Ishikawa (cell line): ENCODE results near the gene TERT.

ENCODE experiments used
- CEBPB ChIP-seq: IDR thresholded peaks from 2 replicates; pipeline ENCODE4 v1.6.1; 2012
- CREB1 ChIP-seq: IDR thresholded peaks from 2 replicates; pipeline ENCODE4 v1.6.1; 2012; ENCODE audit warnings: low read depth
- EGR1 ChIP-seq: IDR thresholded peaks from 2 replicates; pipeline ENCODE4 v1.6.1; 2012
- EP300 ChIP-seq: IDR thresholded peaks from 2 replicates; pipeline ENCODE4 v1.6.1; 2012; ENCODE audit warnings: borderline replicate concordance
- FOXM1 ChIP-seq: IDR thresholded peaks from 2 replicates; pipeline ENCODE4 v1.6.1; 2012; ENCODE audit warnings: low read depth, borderline replicate concordance
- MAX ChIP-seq: IDR thresholded peaks from 2 replicates; pipeline ENCODE4 v1.6.1; 2012
- NFIC ChIP-seq: IDR thresholded peaks from 2 replicates; pipeline ENCODE4 v1.6.1; 2012
- RAD21 ChIP-seq: IDR thresholded peaks from 2 replicates; pipeline ENCODE4 v1.6.1; 2012; ENCODE audit warnings: low read depth
- REST ChIP-seq: IDR thresholded peaks from 2 replicates; pipeline ENCODE4 v1.6.1; 2012; ENCODE audit warnings: low read depth, mild to moderate bottlenecking
- TAF1 ChIP-seq: IDR thresholded peaks from 2 replicates; pipeline ENCODE4 v1.6.1; 2012; ENCODE audit warnings: low read depth, mild to moderate bottlenecking
- TCF12 ChIP-seq: IDR thresholded peaks from 2 replicates; pipeline ENCODE4 v1.6.1; 2012; ENCODE audit warnings: low read depth
- TEAD4 ChIP-seq: IDR thresholded peaks from 2 replicates; pipeline ENCODE4 v1.6.1; 2012
- USF1 ChIP-seq: IDR thresholded peaks from 2 replicates; pipeline ENCODE4 v1.6.1; 2012
- YY1 ChIP-seq: IDR thresholded peaks from 2 replicates; pipeline ENCODE4 v1.6.1; 2012; ENCODE audit warnings: low read depth
- ZBTB7A ChIP-seq: IDR thresholded peaks from 2 replicates; pipeline ENCODE4 v1.6.1; 2012; ENCODE audit warnings: low read depth

The TERT gene

GRCh38 chr5:1312993-1313833, 18.3 kb upstream of the TERT start:
- no peak for TF ChIP-seq USF1
- no peak for TF ChIP-seq EGR1
- TF ChIP-seq NFIC = no peak
- TF ChIP-seq CREB1 = no peak
- TF ChIP-seq TAF1 = no peak
- TF ChIP-seq TEAD4 = no peak
- TF ChIP-seq REST = no peak
- TF ChIP-seq EP300 = no peak
- TF ChIP-seq YY1 = no peak
- TF ChIP-seq FOXM1 = no peak
- no peak for TF ChIP-seq ZBTB7A
- TF ChIP-seq TCF12 = no peak
- no peak for TF ChIP-seq MAX
- no peak for TF ChIP-seq CEBPB
- no peak for TF ChIP-seq RAD21

GRCh38 chr5:1312206-1312605, 17.3 kb upstream of the TERT start:
- TF ChIP-seq USF1 (no peak), CREB1 (no peak), TCF12 (no peak), EP300 (no peak), YY1 (no peak), MAX (no peak), FOXM1 (no peak), REST (no peak), NFIC (no peak), RAD21 (no peak), TEAD4 (no peak), TAF1 (no peak), EGR1 (no peak), CEBPB (no peak), ZBTB7A (no peak)

DNA sequence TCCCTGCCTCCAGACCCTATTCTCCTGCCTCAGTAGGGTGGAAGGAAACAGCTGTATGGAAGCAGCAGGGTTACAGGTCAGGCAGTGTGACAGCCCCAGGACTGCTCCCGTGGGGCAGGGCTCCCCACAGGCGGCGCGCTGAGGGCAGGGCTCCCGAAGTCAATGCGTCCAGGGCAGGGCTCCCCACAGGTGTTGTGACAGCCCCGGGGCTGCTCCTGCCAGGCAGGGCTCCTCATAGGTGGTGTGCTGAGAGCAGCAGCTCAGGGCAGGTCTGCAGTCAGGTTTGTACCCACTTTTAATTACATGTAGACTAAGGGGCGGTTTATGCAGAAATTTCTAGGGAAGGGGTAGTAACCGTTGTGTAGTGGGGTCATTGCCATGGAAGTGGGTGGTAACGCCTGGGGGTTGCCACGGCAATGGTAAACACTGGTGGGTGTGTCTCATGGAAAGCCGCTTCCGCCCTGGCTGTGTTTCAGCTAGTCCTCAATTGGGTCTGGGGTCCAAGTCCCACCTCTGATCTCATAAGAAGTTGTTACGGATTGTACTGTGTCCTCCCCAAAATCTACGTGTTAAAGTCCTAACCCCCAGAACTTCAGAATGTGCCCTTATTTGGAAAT, 16.7 kb upstream of the TERT start:
- TF ChIP-seq REST (no peak), NFIC (no peak), CEBPB (no peak), USF1 (no peak), TAF1 (no peak), EP300 (no peak), CREB1 (no peak), ZBTB7A (no peak), TCF12 (no peak), EGR1 (no peak), FOXM1 (no peak), TEAD4 (no peak)

DNA sequence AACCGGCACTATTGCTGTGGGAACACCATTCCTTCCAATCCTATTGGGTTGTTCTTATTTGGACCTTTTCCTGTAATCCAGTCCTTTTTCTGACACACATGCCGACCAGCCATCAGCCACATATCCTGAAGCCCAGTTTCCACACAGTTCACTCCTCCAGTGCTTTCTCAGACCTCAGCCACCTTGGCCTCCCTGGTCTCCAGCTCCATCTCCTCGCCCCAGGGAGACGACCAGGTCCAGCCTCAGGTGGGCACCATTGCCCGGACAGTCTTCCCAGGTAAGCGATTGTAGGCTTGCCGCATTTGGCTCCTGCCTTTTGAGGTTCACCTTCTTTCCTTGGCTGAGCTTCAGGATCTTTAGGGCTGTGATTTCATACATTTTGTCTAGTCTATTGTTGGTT, 15.2 kb upstream of the TERT start:
- TF ChIP-seq EGR1 (no peak), CEBPB (no peak), NFIC (no peak), EP300 (no peak), RAD21 (no peak), TCF12 (no peak), MAX (no peak), YY1 (no peak), ZBTB7A (no peak), TEAD4 (no peak), CREB1 (no peak)
